ENCODE data around the gene JARID2.

The JARID2 gene

GRCh38 chr6:15553031-15553430 is 307.2 kb downstream of the JARID2 start:
- H3K27me3 ChIP-seq (ENCODE audit: control insufficient read depth in 2 of 2, insufficient read depth in 2 of 2, low read length in 2 of 2) = no peaks in the 10 kb centered on the region
- no peak overlapping the region for H3K9ac ChIP-seq (ENCODE audit: low read depth in 1 of 2, low read length in 2 of 2)
- H3K27ac ChIP-seq (ENCODE audit: low read depth in 2 of 2, low read length in 2 of 2) = no peak overlapping the region
- peaks cover 0 to 3% of the 10 kb centered on the region in 2 donors for H3K4me1 ChIP-seq (ENCODE audit: control insufficient read depth in 2 of 2, insufficient read depth in 2 of 2, low read length in 2 of 2)
- H3K9me3 ChIP-seq (ENCODE audit: control insufficient read depth in 2 of 2, low read length in 2 of 2) = no peaks in the 10 kb centered on the region
- H3K36me3 ChIP-seq (ENCODE audit: control insufficient read depth in 2 of 2, insufficient read depth in 2 of 2, low read length in 2 of 2) = peaks cover 0 to 6% of the 10 kb centered on the region in 2 donors
- no peak overlapping the region for H3K4me3 ChIP-seq (ENCODE audit: low read length in 2 of 2)

- no peaks in the 10 kb centered on the region for H3K27me3 ChIP-seq (ENCODE audit: control insufficient read depth in 2 of 2, insufficient read depth in 2 of 2, low read length in 2 of 2)
These were observed 307.9 kb downstream of the JARID2 start for GRCh38 chr6:15553736-15554294.

GRCh38 chr6:15554728-15555100 is 308.8 kb downstream of the JARID2 start:
- H3K9me3 ChIP-seq (ENCODE audit: control insufficient read depth in 2 of 2, low read length in 2 of 2) = no peaks in the 10 kb centered on the region
- H3K27me3 ChIP-seq (ENCODE audit: control insufficient read depth in 2 of 2, insufficient read depth in 2 of 2, low read length in 2 of 2) = no peaks in the 10 kb centered on the region
- H3K27ac ChIP-seq (ENCODE audit: low read depth in 2 of 2, low read length in 2 of 2) = no peak overlapping the region
- H3K4me3 ChIP-seq (ENCODE audit: low read length in 2 of 2) = no peak overlapping the region
- peaks cover 0 to 6% of the 10 kb centered on the region in 2 donors for H3K36me3 ChIP-seq (ENCODE audit: control insufficient read depth in 2 of 2, insufficient read depth in 2 of 2, low read length in 2 of 2)
- H3K4me1 ChIP-seq (ENCODE audit: control insufficient read depth in 2 of 2, insufficient read depth in 2 of 2, low read length in 2 of 2) = peaks cover 0 to 3% of the 10 kb centered on the region in 2 donors
- H3K9ac ChIP-seq (ENCODE audit: low read depth in 1 of 2, low read length in 2 of 2) = no peak overlapping the region

More at GRCh38 chr6:15553736-15554294, 307.9 kb downstream of the JARID2 start:
- H3K4me1 ChIP-seq (ENCODE audit: control insufficient read depth in 2 of 2, insufficient read depth in 2 of 2, low read length in 2 of 2) = peaks cover 0 to 3% of the 10 kb centered on the region in 2 donors
- peaks cover 0 to 6% of the 10 kb centered on the region in 2 donors for H3K36me3 ChIP-seq (ENCODE audit: control insufficient read depth in 2 of 2, insufficient read depth in 2 of 2, low read length in 2 of 2)
- H3K9ac ChIP-seq (ENCODE audit: low read depth in 1 of 2, low read length in 2 of 2) = no peak overlapping the region
- H3K4me3 ChIP-seq (ENCODE audit: low read length in 2 of 2) = no peak overlapping the region
- H3K27ac ChIP-seq (ENCODE audit: low read depth in 2 of 2, low read length in 2 of 2) = no peak overlapping the region
- H3K9me3 ChIP-seq (ENCODE audit: control insufficient read depth in 2 of 2, low read length in 2 of 2) = no peaks in the 10 kb centered on the region

GRCh38 chr6:15555101-15556038 is 309.5 kb downstream of the JARID2 start:
- peaks cover 0 to 3% of the 10 kb centered on the region in 2 donors for H3K4me1 ChIP-seq (ENCODE audit: control insufficient read depth in 2 of 2, insufficient read depth in 2 of 2, low read length in 2 of 2)
- no peaks in the 10 kb centered on the region for H3K9me3 ChIP-seq (ENCODE audit: control insufficient read depth in 2 of 2, low read length in 2 of 2)
- H3K4me3 ChIP-seq (ENCODE audit: low read length in 2 of 2) = no peak overlapping the region
- no peak overlapping the region for H3K27ac ChIP-seq (ENCODE audit: low read depth in 2 of 2, low read length in 2 of 2)
- no peak overlapping the region for H3K9ac ChIP-seq (ENCODE audit: low read depth in 1 of 2, low read length in 2 of 2)
- peaks cover 0 to 6% of the 10 kb centered on the region in 2 donors for H3K36me3 ChIP-seq (ENCODE audit: control insufficient read depth in 2 of 2, insufficient read depth in 2 of 2, low read length in 2 of 2)
- H3K27me3 ChIP-seq (ENCODE audit: control insufficient read depth in 2 of 2, insufficient read depth in 2 of 2, low read length in 2 of 2) = no peaks in the 10 kb centered on the region

- Histone ChIP-seq H3K4me3 (ENCODE audit: low read length in 2 of 2) (no peak overlapping the region), H3K9ac (ENCODE audit: low read depth in 1 of 2, low read length in 2 of 2) (no peak overlapping the region), H3K9me3 (ENCODE audit: control insufficient read depth in 2 of 2, low read length in 2 of 2) (no peaks in the 10 kb centered on the region), H3K4me1 (ENCODE audit: control insufficient read depth in 2 of 2, insufficient read depth in 2 of 2, low read length in 2 of 2) (no peaks in the 10 kb centered on the region), H3K36me3 (ENCODE audit: control insufficient read depth in 2 of 2, insufficient read depth in 2 of 2, low read length in 2 of 2) (peaks cover 0 to 2% of the 10 kb centered on the region in 2 donors), H3K27ac (ENCODE audit: low read depth in 2 of 2, low read length in 2 of 2) (no peak overlapping the region), H3K27me3 (ENCODE audit: control insufficient read depth in 2 of 2, insufficient read depth in 2 of 2, low read length in 2 of 2) (no peaks in the 10 kb centered on the region)
These were observed 310.8 kb downstream of the JARID2 start for GRCh38 chr6:15556711-15557110.

- no peak overlapping the region for H3K27ac ChIP-seq (ENCODE audit: low read depth in 2 of 2, low read length in 2 of 2)
- no peaks in the 10 kb centered on the region for H3K36me3 ChIP-seq (ENCODE audit: control insufficient read depth in 2 of 2, insufficient read depth in 2 of 2, low read length in 2 of 2)
- H3K4me3 ChIP-seq (ENCODE audit: low read length in 2 of 2) = no peak overlapping the region
- no peaks in the 10 kb centered on the region for H3K27me3 ChIP-seq (ENCODE audit: control insufficient read depth in 2 of 2, insufficient read depth in 2 of 2, low read length in 2 of 2)
- H3K9ac ChIP-seq (ENCODE audit: low read depth in 1 of 2, low read length in 2 of 2) = no peak overlapping the region
- no peaks in the 10 kb centered on the region for H3K9me3 ChIP-seq (ENCODE audit: control insufficient read depth in 2 of 2, low read length in 2 of 2)
- no peaks in the 10 kb centered on the region for H3K4me1 ChIP-seq (ENCODE audit: control insufficient read depth in 2 of 2, insufficient read depth in 2 of 2, low read length in 2 of 2)
These were observed 311.3 kb downstream of the JARID2 start for GRCh38 chr6:15557174-15557573.

GRCh38 chr6:15560713-15561112 is 314.8 kb downstream of the JARID2 start:
- no peak overlapping the region for H3K9ac ChIP-seq (ENCODE audit: low read depth in 1 of 2, low read length in 2 of 2)
- no peaks in the 10 kb centered on the region for H3K9me3 ChIP-seq (ENCODE audit: control insufficient read depth in 2 of 2, low read length in 2 of 2)
- H3K27me3 ChIP-seq (ENCODE audit: control insufficient read depth in 2 of 2, insufficient read depth in 2 of 2, low read length in 2 of 2) = no peaks in the 10 kb centered on the region
- H3K4me3 ChIP-seq (ENCODE audit: low read length in 2 of 2) = no peak overlapping the region
- no peaks in the 10 kb centered on the region for H3K4me1 ChIP-seq (ENCODE audit: control insufficient read depth in 2 of 2, insufficient read depth in 2 of 2, low read length in 2 of 2)
- H3K27ac ChIP-seq (ENCODE audit: low read depth in 2 of 2, low read length in 2 of 2) = no peak overlapping the region
- no peaks in the 10 kb centered on the region for H3K36me3 ChIP-seq (ENCODE audit: control insufficient read depth in 2 of 2, insufficient read depth in 2 of 2, low read length in 2 of 2)

- Histone ChIP-seq H3K9me3 (ENCODE audit: control insufficient read depth in 2 of 2, low read length in 2 of 2) (no peaks in the 10 kb centered on the region), H3K4me3 (ENCODE audit: low read length in 2 of 2) (no peak overlapping the region), H3K36me3 (ENCODE audit: control insufficient read depth in 2 of 2, insufficient read depth in 2 of 2, low read length in 2 of 2) (no peaks in the 10 kb centered on the region), H3K9ac (ENCODE audit: low read depth in 1 of 2, low read length in 2 of 2) (no peak overlapping the region), H3K4me1 (ENCODE audit: control insufficient read depth in 2 of 2, insufficient read depth in 2 of 2, low read length in 2 of 2) (no peaks in the 10 kb centered on the region), H3K27ac (ENCODE audit: low read depth in 2 of 2, low read length in 2 of 2) (no peak overlapping the region), H3K27me3 (ENCODE audit: control insufficient read depth in 2 of 2, insufficient read depth in 2 of 2, low read length in 2 of 2) (no peaks in the 10 kb centered on the region)
These were observed 315.8 kb downstream of the JARID2 start for GRCh38 chr6:15561447-15562199.

GRCh38 chr6:15562977-15563376 is 317.1 kb downstream of the JARID2 start:
- H3K9ac ChIP-seq (ENCODE audit: low read depth in 1 of 2, low read length in 2 of 2) = no peak overlapping the region
- H3K9me3 ChIP-seq (ENCODE audit: control insufficient read depth in 2 of 2, low read length in 2 of 2) = no peaks in the 10 kb centered on the region
- no peak overlapping the region for H3K4me3 ChIP-seq (ENCODE audit: low read length in 2 of 2)
- H3K27ac ChIP-seq (ENCODE audit: low read depth in 2 of 2, low read length in 2 of 2) = no peak overlapping the region
- no peaks in the 10 kb centered on the region for H3K4me1 ChIP-seq (ENCODE audit: control insufficient read depth in 2 of 2, insufficient read depth in 2 of 2, low read length in 2 of 2)
- H3K36me3 ChIP-seq (ENCODE audit: control insufficient read depth in 2 of 2, insufficient read depth in 2 of 2, low read length in 2 of 2) = no peaks in the 10 kb centered on the region
- no peaks in the 10 kb centered on the region for H3K27me3 ChIP-seq (ENCODE audit: control insufficient read depth in 2 of 2, insufficient read depth in 2 of 2, low read length in 2 of 2)
